Immature natural killer cell (primary cell): ENCODE data around the gene ACE. TPM values are rescaled to one million over a fixed set of nuclear protein-coding genes. Genes with fewer than 3 reads are reported as not detected.
A peak's percentile ranks its signal among the peaks of the same experiment; 100 is the strongest.
"Not testable (repeated sequence)": the region's sequence is repeated elsewhere in the genome, so short reads cannot be mapped to it uniquely, and the experiment has no call there.

Experiments used
- DNase-seq, 3 donors: peaks; one replicate each; pipeline ENCODE4 v3.0.0; 2022; ENCODE audit warnings: mixed read lengths in 1 of 3
- H3K27ac Mint-ChIP-seq, 6 donors: one replicate each; pipeline ENCODE4 v1.8.0; 2020; ENCODE audit warnings: mixed read lengths in 6 of 6, mild to moderate bottlenecking in 5 of 6, inconsistent platforms in 4 of 6, moderate library complexity in 3 of 6
- H3K27me3 Mint-ChIP-seq, 3 donors: one replicate each; pipeline ENCODE4 v1.8.0; 2020 to 2021; ENCODE audit warnings: low read depth in 3 of 3, mild to moderate bottlenecking in 3 of 3, mixed read lengths in 3 of 3, moderate library complexity in 3 of 3, inconsistent platforms in 1 of 3
- H3K36me3 Mint-ChIP-seq, 3 donors: one replicate each; pipeline ENCODE4 v1.8.0; 2020; ENCODE audit warnings: mixed read lengths in 3 of 3, inconsistent platforms in 2 of 3, mild to moderate bottlenecking in 2 of 3
- H3K4me1 Mint-ChIP-seq, 2 donors: one replicate each; pipeline ENCODE4 v1.8.0; 2020; ENCODE audit warnings: inconsistent platforms in 2 of 2, mild to moderate bottlenecking in 2 of 2, mixed read lengths in 2 of 2, moderate library complexity in 1 of 2
- H3K4me3 Mint-ChIP-seq, 5 donors: one replicate each; pipeline ENCODE4 v1.8.0; 2020; ENCODE audit warnings: mild to moderate bottlenecking in 5 of 5, mixed read lengths in 5 of 5, inconsistent platforms in 3 of 5, moderate library complexity in 3 of 5
- H3K9me3 Mint-ChIP-seq, 6 donors: one replicate each; pipeline ENCODE4 v1.8.0; 2020; ENCODE audit warnings: mild to moderate bottlenecking in 6 of 6, mixed read lengths in 6 of 6, inconsistent platforms in 4 of 6, moderate library complexity in 3 of 6
- polyA plus RNA-seq, 3 donors: library from polyadenylated mRNA; unstranded; fragments of 300-500 nt; fragmentation: Illumina TruSeq; gene quantifications; one replicate each; pipeline ENCODE4 v1.2.3, GENCODE V29; 2021

Gene ACE
- polyA plus RNA-seq, 3 donors from 2014 or later = 0.28 TPM; not detected in 2

GRCh38 chr17:63446753-63447470, 29.9 kb upstream of the ACE start:
- H3K9me3 Mint-ChIP-seq = no peaks in the 10 kb centered on the region
- H3K4me3 Mint-ChIP-seq = peak overlapping the region; percentile 54 to 71 (median 66)
- H3K27me3 Mint-ChIP-seq = peaks cover 7 to 16% (median 7%) of the 10 kb centered on the region in 3 donors
- H3K4me1 Mint-ChIP-seq = peaks cover 19 to 26% of the 10 kb centered on the region in 2 donors
- H3K27ac Mint-ChIP-seq = peak overlapping the region in 5 of 6 donors; percentile 23 to 72 (median 61)
- peak; percentile 32 to 36 (median 36) for DNase-seq
- H3K36me3 Mint-ChIP-seq = no peaks in the 10 kb centered on the region

- peak overlapping the region; percentile 54 to 71 (median 66) for H3K4me3 Mint-ChIP-seq
- H3K9me3 Mint-ChIP-seq = no peaks in the 10 kb centered on the region
These were observed 29.3 kb upstream of the ACE start for GRCh38 chr17:63447471-63448009.

GRCh38 chr17:63448655-63449054, 28.2 kb upstream of the ACE start:
- Mint-ChIP-seq H3K27me3 (peaks cover 7 to 17% (median 7%) of the 10 kb centered on the region in 3 donors), H3K4me1 (peaks cover 17 to 19% of the 10 kb centered on the region in 2 donors), H3K9me3 (no peaks in the 10 kb centered on the region), H3K36me3 (no peaks in the 10 kb centered on the region), H3K27ac (peak overlapping the region in 2 of 6 donors; percentile 5 to 37), H3K4me3 (peak overlapping the region in 4 of 5 donors; percentile 3 to 44 (median 24))
- no peak for DNase-seq

More at GRCh38 chr17:63447471-63448009, 29.3 kb upstream of the ACE start:
- peaks cover 7 to 17% (median 7%) of the 10 kb centered on the region in 3 donors for H3K27me3 Mint-ChIP-seq
- peak overlapping the region; percentile 20 to 72 (median 58) for H3K27ac Mint-ChIP-seq
- peaks cover 18 to 23% of the 10 kb centered on the region in 2 donors for H3K4me1 Mint-ChIP-seq
- no peaks in the 10 kb centered on the region for H3K36me3 Mint-ChIP-seq
- no peak for DNase-seq

GRCh38 chr17:63450551-63450950, 26.3 kb upstream of the ACE start:
- H3K9me3 Mint-ChIP-seq = no peaks in the 10 kb centered on the region

GRCh38 chr17:63451150-63451549, 25.7 kb upstream of the ACE start:
- Mint-ChIP-seq H3K9me3 (no peaks in the 10 kb centered on the region), H3K4me3 (no peak overlapping the region), H3K27me3 (peaks cover 0 to 11% (median 2%) of the 10 kb centered on the region in 3 donors), H3K4me1 (peaks cover 5 to 8% of the 10 kb centered on the region in 2 donors), H3K27ac (no peak overlapping the region), H3K36me3 (no peaks in the 10 kb centered on the region)
- no peak for DNase-seq

More at GRCh38 chr17:63450551-63450950, 26.3 kb upstream of the ACE start:
- no peak for DNase-seq
- Mint-ChIP-seq H3K27ac (no peak overlapping the region), H3K4me1 (peaks cover 5 to 8% of the 10 kb centered on the region in 2 donors), H3K36me3 (no peaks in the 10 kb centered on the region), H3K27me3 (peaks cover 3 to 13% (median 4%) of the 10 kb centered on the region in 3 donors), H3K4me3 (no peak overlapping the region)

GRCh38 chr17:63452046-63452961, 24.6 kb upstream of the ACE start:
- peaks cover 2 to 5% of the 10 kb centered on the region in 2 donors for H3K4me1 Mint-ChIP-seq
- no peaks in the 10 kb centered on the region for H3K9me3 Mint-ChIP-seq
- no peak for DNase-seq
- H3K27ac Mint-ChIP-seq = no peak overlapping the region
- H3K4me3 Mint-ChIP-seq = no peak overlapping the region
- H3K36me3 Mint-ChIP-seq = no peaks in the 10 kb centered on the region
- peaks cover 0 to 6% (median 2%) of the 10 kb centered on the region in 3 donors for H3K27me3 Mint-ChIP-seq

GRCh38 chr17:63452962-63453551, 23.8 kb upstream of the ACE start:
- Mint-ChIP-seq H3K4me3 (no peak overlapping the region), H3K9me3 (no peaks in the 10 kb centered on the region), H3K36me3 (no peaks in the 10 kb centered on the region), H3K27me3 (peaks cover 0 to 5% (median 2%) of the 10 kb centered on the region in 3 donors), H3K4me1 (peaks cover 0 to 4% of the 10 kb centered on the region in 2 donors), H3K27ac (no peak overlapping the region)
- DNase-seq = no peak

GRCh38 chr17:63454357-63454756, 22.5 kb upstream of the ACE start:
- not testable (repeated sequence) for DNase-seq, H3K27ac Mint-ChIP-seq, H3K4me1 Mint-ChIP-seq, H3K4me3 Mint-ChIP-seq, H3K36me3 Mint-ChIP-seq, H3K9me3 Mint-ChIP-seq, H3K27me3 Mint-ChIP-seq

GRCh38 chr17:63454915-63455314, 21.9 kb upstream of the ACE start:
- Mint-ChIP-seq H3K4me3 (no peak overlapping the region), H3K27me3 (peaks cover 0 to 3% (median 2%) of the 10 kb centered on the region in 3 donors), H3K4me1 (peaks cover 0 to 1% of the 10 kb centered on the region in 2 donors), H3K36me3 (no peaks in the 10 kb centered on the region), H3K27ac (peak overlapping the region in 1 of 6 donors; percentile 55), H3K9me3 (no peaks in the 10 kb centered on the region)
- DNase-seq = no peak

- Mint-ChIP-seq H3K36me3 (no peaks in the 10 kb centered on the region), H3K4me3 (no peak overlapping the region), H3K27ac (no peak overlapping the region), H3K4me1 (no peaks in the 10 kb centered on the region), H3K27me3 (peaks cover 0 to 3% (median 2%) of the 10 kb centered on the region in 3 donors), H3K9me3 (no peaks in the 10 kb centered on the region)
- DNase-seq = no peak
These were observed 21.4 kb upstream of the ACE start for GRCh38 chr17:63455417-63455816.

GRCh38 chr17:63458478-63458877, 18.4 kb upstream of the ACE start:
- no peak for DNase-seq
- Mint-ChIP-seq H3K36me3 (no peaks in the 10 kb centered on the region), H3K27me3 (peaks cover 0 to 4% (median 0%) of the 10 kb centered on the region in 3 donors), H3K9me3 (no peaks in the 10 kb centered on the region), H3K27ac (no peak overlapping the region), H3K4me3 (no peak overlapping the region), H3K4me1 (no peaks in the 10 kb centered on the region)

- H3K27ac Mint-ChIP-seq = peak overlapping the region in 2 of 6 donors; percentile 1 to 69
These were observed 16.8 kb upstream of the ACE start for GRCh38 chr17:63460018-63460417.

GRCh38 chr17:63463771-63464170, 13.1 kb upstream of the ACE start:
- Mint-ChIP-seq H3K27me3 (peaks cover 0 to 11% (median 5%) of the 10 kb centered on the region in 3 donors), H3K9me3 (no peaks in the 10 kb centered on the region), H3K36me3 (no peaks in the 10 kb centered on the region), H3K4me3 (no peak overlapping the region), H3K27ac (peak overlapping the region in 2 of 6 donors; percentile 20 to 37), H3K4me1 (no peaks in the 10 kb centered on the region)
- DNase-seq = no peak

More at GRCh38 chr17:63460018-63460417, 16.8 kb upstream of the ACE start:
- peaks cover 0 to 9% (median 2%) of the 10 kb centered on the region in 3 donors for H3K27me3 Mint-ChIP-seq
- H3K36me3 Mint-ChIP-seq = no peaks in the 10 kb centered on the region
- DNase-seq = no peak
- no peaks in the 10 kb centered on the region for H3K4me1 Mint-ChIP-seq
- no peak overlapping the region for H3K4me3 Mint-ChIP-seq
- H3K9me3 Mint-ChIP-seq = no peaks in the 10 kb centered on the region
